H1 (cell line): ENCODE results near the gene SSH2. TPM values are rescaled to one million over a fixed set of nuclear protein-coding genes. Genes with fewer than 3 reads are reported as not detected.

Source experiments
- CTCF ChIA-PET: fragments of 300-600 bp; sonication (Branson Sonifier 250); formaldehyde crosslinking; loops from one replicate; lab custom pipeline; 2021; ENCODE audit not compliant: partially characterized antibody; lab: Charles Lee
- POLR2A ChIA-PET: fragments of 300-600 bp; sonication (Branson Sonifier 250); formaldehyde crosslinking; loops from one replicate; lab custom pipeline; 2021; ENCODE audit warnings: inconsistent platforms; ENCODE audit not compliant: partially characterized antibody; lab: Charles Lee
- DNase-seq, 2 experiments: peaks; one replicate each; pipeline versions ENCODE4 v3.0.0 to v3.0.0-alpha.2; 2010 to 2022; ENCODE audit warnings: low spot score in 2 of 2, low read depth in 1 of 2, mixed read lengths in 1 of 2
- FAIRE-seq: peaks from 2 replicates; lab custom pipeline; 2011; peaks lifted over from hg19 to GRCh38; lab: Jason Lieb, UNC
- H2AFZ ChIP-seq: 2 replicates; pipeline ENCODE4 v1.8.1; 2012; ENCODE audit warnings: low read length, inconsistent platforms
- H2AK5ac ChIP-seq: 2 replicates; pipeline ENCODE4 v1.6.1; 2013; ENCODE audit warnings: low read depth, low read length
- H2BK120ac ChIP-seq: replicated peaks from 2 replicates; pipeline ENCODE3; 2013; ENCODE audit warnings: low read depth, low read length, inconsistent platforms
- H2BK12ac ChIP-seq: 2 replicates; pipeline ENCODE4 v1.6.1; 2013; ENCODE audit warnings: low read depth, low read length
- H2BK15ac ChIP-seq: 2 replicates; pipeline ENCODE4 v1.6.1; 2013; ENCODE audit warnings: low read length
- H2BK20ac ChIP-seq: 2 replicates; pipeline ENCODE4 v1.6.1; 2013; ENCODE audit warnings: low read length
- H2BK5ac ChIP-seq: 2 replicates; pipeline ENCODE4 v1.6.1; 2013; ENCODE audit warnings: low read depth, low read length
- H3K14ac ChIP-seq: 2 replicates; pipeline ENCODE4 v1.6.1; 2013; ENCODE audit warnings: inconsistent platforms; ENCODE audit not compliant: insufficient read length
- H3K18ac ChIP-seq: 2 replicates; pipeline ENCODE4 v1.6.1; 2013; ENCODE audit warnings: low read length; ENCODE audit errors: extremely low read depth
- H3K23ac ChIP-seq: 2 replicates; pipeline ENCODE4 v1.6.1; 2013; ENCODE audit warnings: inconsistent platforms; ENCODE audit not compliant: insufficient read length
- H3K23me2 ChIP-seq: 2 replicates; pipeline ENCODE4 v1.6.1; 2013; ENCODE audit warnings: low read depth, low read length
- H3K27ac ChIP-seq: 2 replicates; pipeline ENCODE4 v1.6.1; 2011; ENCODE audit warnings: low read depth, low read length, inconsistent platforms
- H3K27me3 ChIP-seq, 4 experiments: replicated peaks in 1 of 4; 1 replicate in 1 of 4; 2 replicates in 3 of 4; pipeline versions ENCODE4 v1.6.1 to v1.8.1; 2011 to 2013; ENCODE audit warnings: low read length in 3 of 4, mild to moderate bottlenecking in 3 of 4, inconsistent platforms in 2 of 4, mixed read lengths in 2 of 4, moderate library complexity in 1 of 4; ENCODE audit not compliant: control insufficient read depth in 3 of 4, insufficient read depth in 3 of 4; ENCODE audit errors: extremely low read depth in 1 of 4
- H3K36me3 ChIP-seq, 4 experiments: 2 replicates each; pipeline versions ENCODE4 v1.6.1 to v1.8.1; 2011 to 2013; ENCODE audit warnings: mild to moderate bottlenecking in 4 of 4, low read length in 3 of 4, moderate library complexity in 2 of 4, control low read depth in 1 of 4, inconsistent platforms in 1 of 4; ENCODE audit not compliant: insufficient read depth in 4 of 4, control insufficient read depth in 2 of 4
- H3K4ac ChIP-seq: replicated peaks from 2 replicates; pipeline ENCODE3; 2013; ENCODE audit warnings: low read length, low read depth, mixed read lengths, inconsistent platforms; ENCODE audit not compliant: insufficient read length
- H3K4me1 ChIP-seq, 4 experiments: replicated peaks in 1 of 4; 1 replicate in 1 of 4; 2 replicates in 3 of 4; pipeline versions ENCODE4 v1.6.1 to v1.8.1; 2011 to 2013; ENCODE audit warnings: low read length in 3 of 4, inconsistent platforms in 2 of 4, mixed read lengths in 1 of 4; ENCODE audit not compliant: insufficient read depth in 4 of 4, control insufficient read depth in 3 of 4
- H3K4me2 ChIP-seq, 2 experiments: 2 replicates each; pipeline versions ENCODE4 v1.6.1 to v1.8.1; 2011 to 2013; ENCODE audit warnings: low read depth in 2 of 2, low read length in 2 of 2, control low read depth in 1 of 2, inconsistent platforms in 1 of 2, mild to moderate bottlenecking in 1 of 2; ENCODE audit not compliant: insufficient read depth in 1 of 2
- H3K4me3 ChIP-seq, 4 experiments: fragments of 200-600, 300-600 bp in 1 of 4; sonication (generic), shearing (Covaris generic), sonication (Bioruptor Twin) in 1 of 4; 2 replicates each; pipeline versions ENCODE4 v1.5.1 to v1.8.1; 2011 to 2016; ENCODE audit warnings: low read length in 4 of 4, low read depth in 3 of 4, control low read depth in 2 of 4, inconsistent platforms in 2 of 4, mild to moderate bottlenecking in 2 of 4, mixed read lengths in 1 of 4, moderate library complexity in 1 of 4; ENCODE audit not compliant: insufficient read depth in 2 of 4; ENCODE audit errors: extremely low read depth in 1 of 4
- H3K56ac ChIP-seq: replicated peaks from 2 replicates; pipeline ENCODE3; 2013; ENCODE audit warnings: low read depth, mild to moderate bottlenecking, mixed read lengths, low read length, inconsistent platforms; ENCODE audit not compliant: insufficient read length
- H3K79me1 ChIP-seq: 2 replicates; pipeline ENCODE4 v1.6.1; 2013; ENCODE audit warnings: low read depth, low read length, control low read depth
- H3K79me2 ChIP-seq, 2 experiments: 2 replicates each; pipeline versions ENCODE4 v1.6.1 to v1.8.1; 2012 to 2013; ENCODE audit warnings: low read length in 2 of 2, mild to moderate bottlenecking in 2 of 2, inconsistent platforms in 1 of 2; ENCODE audit not compliant: insufficient read depth in 2 of 2, control insufficient read depth in 1 of 2
- H3K9ac ChIP-seq, 4 experiments: replicated peaks in 1 of 4; 1 replicate in 1 of 4; 2 replicates in 3 of 4; pipeline versions ENCODE4 v1.6.1 to v1.8.1; 2011 to 2013; ENCODE audit warnings: low read depth in 3 of 4, low read length in 3 of 4, control low read depth in 2 of 4, mild to moderate bottlenecking in 2 of 4, moderate library complexity in 2 of 4, inconsistent platforms in 1 of 4; ENCODE audit errors: extremely low read depth in 1 of 4
- H3K9me3 ChIP-seq, 2 experiments: 2 replicates each; pipeline versions ENCODE4 v1.6.1 to v1.8.1; 2012 to 2013; ENCODE audit warnings: mild to moderate bottlenecking in 2 of 2, moderate library complexity in 2 of 2, control low read depth in 1 of 2, inconsistent platforms in 1 of 2, low read depth in 1 of 2, low read length in 1 of 2, mixed read lengths in 1 of 2; ENCODE audit not compliant: insufficient read depth in 2 of 2
- H4K20me1 ChIP-seq, 2 experiments: replicated peaks in 1 of 2; 2 replicates each; pipeline versions ENCODE3 to v1.8.1; 2011 to 2013; ENCODE audit warnings: inconsistent platforms in 2 of 2, low read length in 2 of 2, mild to moderate bottlenecking in 1 of 2; ENCODE audit not compliant: insufficient read depth in 2 of 2, control insufficient read depth in 1 of 2
- H4K5ac ChIP-seq: 2 replicates; pipeline ENCODE4 v1.6.1; 2013; ENCODE audit warnings: low read length, low read depth, mixed read lengths, inconsistent platforms; ENCODE audit not compliant: insufficient read length
- H4K8ac ChIP-seq: 2 replicates; pipeline ENCODE4 v1.8.0; 2013; ENCODE audit warnings: mild to moderate bottlenecking, moderate library complexity, low read length, inconsistent platforms; ENCODE audit not compliant: insufficient read depth; ENCODE audit errors: extremely low read depth
- H4K91ac ChIP-seq: replicated peaks from 2 replicates; pipeline ENCODE3; 2013; ENCODE audit warnings: low read length, mixed read lengths, inconsistent platforms; ENCODE audit not compliant: insufficient read length
- CBX5 ChIP-seq: fragments of 300-800, 300-1000 bp; sonication (generic); IDR thresholded peaks from 2 replicates; pipeline ENCODE4 v1.7.1; 2016; ENCODE audit warnings: antibody characterized with exemption, low read length, low read depth
- CHD1 ChIP-seq: IDR thresholded peaks from 2 replicates; pipeline ENCODE4 v1.6.1; 2012; ENCODE audit warnings: low read depth, low read length, improper control_type of control experiment
- CHD2 ChIP-seq: IDR thresholded peaks from 2 replicates; pipeline ENCODE4 v1.6.1; 2012; ENCODE audit warnings: low read length, improper control_type of control experiment
- KDM1A ChIP-seq: fragments of 200-600, 300-600 bp; sonication (generic); IDR thresholded peaks from 2 replicates; pipeline ENCODE4 v1.7.1; 2016; ENCODE audit warnings: mild to moderate bottlenecking, low read length, borderline replicate concordance
- NANOG ChIP-seq: IDR thresholded peaks from 2 replicates; pipeline ENCODE4 v1.6.1; 2011; ENCODE audit warnings: low read length, low read depth, mild to moderate bottlenecking, inconsistent platforms; ENCODE audit not compliant: insufficient read depth, poor library complexity, severe bottlenecking
- RFX5 ChIP-seq: IDR thresholded peaks from 2 replicates; pipeline ENCODE4 v1.6.1; 2011; ENCODE audit warnings: low read depth, low read length, improper control_type of control experiment, borderline replicate concordance
- TAF1 ChIP-seq: IDR thresholded peaks from 2 replicates; pipeline ENCODE4 v1.6.1; 2011; ENCODE audit warnings: mild to moderate bottlenecking, low read depth, low read length
- WGBS, 2 experiments: shearing (Covaris generic) in 1 of 2; methylation state at CpG; one replicate each; pipeline versions ENCODE4 v1.1.6 to v1.1.7; 2013 to 2015; ENCODE audit warnings: low lambda C conversion rate in 2 of 2, mixed read lengths in 2 of 2, inconsistent platforms in 1 of 2, low coverage in 1 of 2, missing lambda C conversion rate in 1 of 2; ENCODE audit not compliant: insufficient replicate concordance in 2 of 2, insufficient coverage in 1 of 2, insufficient read length in 1 of 2; ENCODE audit errors: extremely low coverage in 1 of 2, missing lambda C conversion rate in 1 of 2; 5-methylcytosine and 5-hydroxymethylcytosine counted together
- polyA plus RNA-seq, 7 experiments: library from polyadenylated mRNA; depleted of rRNA in 3 of 7; stranded (reverse) in 5 of 7; unstranded in 2 of 7; fragments of >200 nt in 5 of 7; fragments of 200-250 nt in 2 of 7; gene quantifications; 1 replicate in 5 of 7; 2 replicates in 1 of 7; 4 replicates in 1 of 7; pipeline versions ENCODE4 v1.2.1 to v1.2.3, GENCODE V29; 2011 to 2013; ENCODE audit warnings: missing spikeins in 2 of 7, mixed read lengths in 2 of 7
- total RNA-seq: library from RNA; stranded (reverse); fragmentation: NEBNext Ultra II Directional; extraction: Animal tissue kit (Norgen Biotek cat#: 25700); gene quantifications from 2 replicates; pipeline ENCODE4 v1.2.1, GENCODE V29; 2021

Gene SSH2
- total and polyA plus RNA-seq, 2 of the 8 experiments (the other 6 are each of a cell fraction or from before 2014, with no cell fraction given), result 5.2 to 15.9 TPM

DNA sequence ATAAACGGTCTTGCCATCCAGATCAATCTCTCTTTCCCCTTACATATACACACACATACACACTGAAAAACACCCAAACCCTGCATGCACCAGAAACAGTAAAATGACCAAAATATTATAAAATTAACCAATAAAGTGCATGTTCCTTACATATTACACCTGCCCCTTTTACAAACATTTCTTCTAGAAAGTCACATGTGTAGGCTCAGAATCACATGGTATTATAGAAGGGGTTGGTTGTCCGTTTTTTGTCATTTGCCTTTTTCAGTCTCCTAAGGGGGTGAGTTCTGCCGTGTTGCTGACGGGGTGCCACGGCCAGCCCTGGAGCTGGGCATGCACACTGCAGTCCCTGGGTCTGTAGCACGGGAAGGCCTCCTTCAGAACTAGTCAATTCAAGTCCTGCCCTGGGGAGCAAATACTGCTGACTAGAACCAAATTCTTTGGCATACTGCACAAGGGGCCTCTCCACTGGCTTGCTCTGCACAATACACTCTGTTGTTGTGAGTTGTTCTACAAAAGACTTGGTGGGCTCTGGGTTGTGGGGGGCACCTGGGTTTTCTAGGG is 299.3 kb downstream of the SSH2 start:
- no peak overlapping the region for H2BK20ac ChIP-seq

More for the DNA sequence above, 299.3 kb downstream of the SSH2 start:
- H3K56ac ChIP-seq, result no peak overlapping the region
- no peak overlapping the region for H3K23ac ChIP-seq
- no peak overlapping the region for H3K27ac ChIP-seq
- no peak overlapping the region for H4K8ac ChIP-seq
- CTCF ChIA-PET, result interaction anchor here (1.0 to 2.5 kb wide), 3 partner anchors 11 to 149 kb away, joined by 3 to 9 read pairs (median 3); no protein-coding TSS in a partner anchor
- 92% methylated on average over 6 of the region's 6 CpGs; no CpG with 5 or more reads in 1 of the 2 experiments for WGBS, 2 experiments
- H2BK12ac ChIP-seq, result no peak overlapping the region
- no peaks in the 10 kb centered on the region for H3K9me3 ChIP-seq
- H2AFZ ChIP-seq, result no peak overlapping the region
- H3K36me3 ChIP-seq, result peaks cover 0 to 9% (median 4%) of the 10 kb centered on the region in 4 experiments; a peak in 3 of 8 replicates
- H4K5ac ChIP-seq, result no peak overlapping the region
- no peak for DNase-seq
- no peaks in the 10 kb centered on the region for H3K23me2 ChIP-seq
- no peak overlapping the region for H3K4me3 ChIP-seq
- H3K9ac ChIP-seq, result no peak overlapping the region
- H3K4me1 ChIP-seq, result peaks cover 0 to 3% (median 1%) of the 10 kb centered on the region in 4 experiments; a peak in 3 of 7 replicates
- no peak overlapping the region for H2BK5ac ChIP-seq
- H4K20me1 ChIP-seq, result no peaks in the 10 kb centered on the region
- no peak overlapping the region for H2BK120ac ChIP-seq
- H3K4me2 ChIP-seq, result no peak overlapping the region
- no peak overlapping the region for H3K18ac ChIP-seq
- H2BK15ac ChIP-seq, result no peak overlapping the region
- TF ChIP-seq RFX5 (no peak), CHD1 (no peak), KDM1A (no peak), TAF1 (no peak), CHD2 (no peak), CBX5 (no peak), NANOG (no peak)
- no peaks in the 10 kb centered on the region for H3K79me2 ChIP-seq
- POLR2A ChIA-PET, result interaction anchor here (0.6 kb wide), 1 partner anchor 154 kb away, joined by 4 read pairs; no protein-coding TSS in a partner anchor
- H3K4ac ChIP-seq, result no peak overlapping the region
- H3K27me3 ChIP-seq, result no peaks in the 10 kb centered on the region
- no peak overlapping the region for H2AK5ac ChIP-seq
- no peak overlapping the region for H3K14ac ChIP-seq
- H3K79me1 ChIP-seq, result no peaks in the 10 kb centered on the region
- no peak for FAIRE-seq
- H4K91ac ChIP-seq, result no peak overlapping the region
